Kidney (tissue), 14 donors: ENCODE measurements around the gene TAB2. TPM values are rescaled to one million over a fixed set of nuclear protein-coding genes. Genes with fewer than 3 reads are reported as not detected.

Experiments
- DNase-seq, 5 donors: peaks; one replicate each; pipeline ENCODE4 v3.0.0-alpha.2; 2013 to 2020
- FAIRE-seq: peaks from 2 replicates; lab custom pipeline; 2012; peaks lifted over from hg19 to GRCh38; lab: Jason Lieb, UNC
- H3K27ac ChIP-seq, 2 donors: one replicate each; pipeline ENCODE4 v1.7.0; 2013; ENCODE audit warnings: low read depth in 2 of 2, low read length in 2 of 2, inconsistent platforms in 1 of 2
- H3K27me3 ChIP-seq: one replicate; pipeline ENCODE4 v1.7.1; 2013; ENCODE audit warnings: low read length, inconsistent platforms; ENCODE audit not compliant: control insufficient read depth, insufficient read depth
- H3K36me3 ChIP-seq, 3 donors: one replicate each; pipeline versions ENCODE4 v1.7.0 to v1.7.1; 2013; ENCODE audit warnings: low read length in 3 of 3, control low read depth in 1 of 3, inconsistent platforms in 1 of 3; ENCODE audit not compliant: insufficient read depth in 3 of 3, control insufficient read depth in 2 of 3
- H3K4me1 ChIP-seq, 3 donors: one replicate each; pipeline versions ENCODE4 v1.7.0 to v1.7.1; 2013; ENCODE audit warnings: low read length in 3 of 3, inconsistent platforms in 1 of 3, low read depth in 1 of 3; ENCODE audit not compliant: control insufficient read depth in 2 of 3, insufficient read depth in 2 of 3
- H3K4me3 ChIP-seq, 3 donors: one replicate each; pipeline versions ENCODE4 v1.7.0 to v1.8.1; 2013; ENCODE audit warnings: low read length in 3 of 3, control low read depth in 1 of 3, inconsistent platforms in 1 of 3
- H3K9ac ChIP-seq, 3 donors: one replicate each; pipeline versions ENCODE4 v1.7.0 to v1.7.1; 2013; ENCODE audit warnings: low read length in 3 of 3, control low read depth in 1 of 3, inconsistent platforms in 1 of 3
- H3K9me3 ChIP-seq, 3 donors: one replicate each; pipeline versions ENCODE4 v1.7.0 to v1.7.1; 2013; ENCODE audit warnings: low read length in 3 of 3, control low read depth in 1 of 3, inconsistent platforms in 1 of 3; ENCODE audit not compliant: control insufficient read depth in 2 of 3, insufficient read depth in 1 of 3
- intact Hi-C: fragments of 100-400 bp; cut with DNase I; formaldehyde crosslinking; loops from one replicate; pipeline ENCODE4 v1.11.1; 2022
- polyA plus RNA-seq: library from polyadenylated mRNA; stranded (reverse); fragments of 350-450 nt; fragmentation: Illumina TruSeq; extraction: RNeasy Lipid Tissue Mini Kit (QIAGEN cat#74804); gene quantifications from one replicate; pipeline ENCODE4 v1.2.3, GENCODE V29; 2014; ENCODE audit warnings: low read depth, low replicate concordance; ENCODE audit not compliant: insufficient read depth
- total RNA-seq: library from RNA; stranded (reverse); fragmentation: NEBNext Ultra II Directional; extraction: Animal tissue kit (Norgen Biotek cat#: 25700); gene quantifications from one replicate; pipeline ENCODE4 v1.2.1, GENCODE V29; 2021
- TF ChIP-seq, protein P1 (sequence below): IDR thresholded peaks from 3 replicates; pipeline ENCODE4 v1.5.1; 2012; ENCODE audit warnings: mild to moderate bottlenecking, moderate library complexity, borderline replicate concordance; ENCODE audit not compliant: insufficient read depth; ENCODE audit errors: extremely low read depth
- donor health status: control.
- donor health status: control.
- donor health status: control.
- donor health status: control.
- donor health status: control.
- donor health status: DM: yes; HTN: yes; CAD: no.
- donor health status: Normal renal cell carcinoma (clear cell type).

TAB2 gene
- total and polyA plus RNA-seq, 2 donors from 2014 or later = 23.2 to 50.1 TPM

DNA sequence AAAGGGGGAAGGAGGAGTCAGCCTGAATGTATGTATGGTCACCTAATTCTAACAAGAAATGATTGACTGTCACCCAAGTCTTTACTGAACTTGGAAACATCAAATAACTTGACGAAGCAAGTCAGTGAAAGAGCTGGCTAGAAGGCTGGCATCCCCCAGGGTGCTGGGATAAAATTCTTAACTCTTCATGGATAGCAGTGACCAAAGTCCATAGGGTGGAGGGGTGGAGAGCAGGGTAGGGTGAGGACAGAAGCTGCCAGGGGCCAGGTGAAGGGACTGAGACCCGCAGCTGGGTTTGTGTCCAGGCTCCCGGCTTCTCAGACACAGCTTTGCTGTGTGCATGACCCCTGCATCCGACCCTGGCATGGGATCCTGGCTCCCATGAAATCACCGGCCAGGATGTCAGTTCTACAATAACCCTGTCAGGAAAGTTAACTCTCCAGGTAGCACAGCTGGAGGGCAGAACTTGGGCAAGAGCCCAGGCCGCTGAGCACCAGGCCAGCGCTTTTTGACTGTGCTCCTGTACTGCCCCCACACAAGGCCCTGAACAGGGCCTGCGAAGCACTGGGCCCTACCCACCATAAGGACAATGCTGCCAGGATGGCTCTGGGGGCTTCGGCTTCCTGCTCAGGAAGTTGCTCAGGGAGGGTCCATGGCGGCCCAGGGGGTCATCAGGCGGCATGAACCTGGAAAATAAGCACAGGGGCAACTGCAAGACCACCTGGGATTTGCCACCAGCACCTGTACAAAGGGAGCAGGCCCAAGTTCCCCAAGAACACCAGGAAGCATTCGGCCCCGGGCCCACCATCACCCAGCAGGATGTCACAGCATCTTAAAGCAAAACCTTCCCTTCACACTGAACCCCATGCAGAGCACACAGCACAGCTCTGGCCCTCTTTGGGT lies 134.8 kb downstream of the TAB2 start:
- Histone ChIP-seq H3K4me3 (no peak overlapping the region), H3K27ac (no peak overlapping the region), H3K36me3 (no peaks in the 10 kb centered on the region), H3K9ac (no peak overlapping the region), H3K27me3 (no peaks in the 10 kb centered on the region), H3K4me1 (peaks cover 0 to 29% (median 26%) of the 10 kb centered on the region in 3 donors), H3K9me3 (no peaks in the 10 kb centered on the region)
- intact Hi-C loops = no loop called here
- FAIRE-seq (no peak), DNase-seq (no peak)
- TF ChIP-seq, protein P1, sequence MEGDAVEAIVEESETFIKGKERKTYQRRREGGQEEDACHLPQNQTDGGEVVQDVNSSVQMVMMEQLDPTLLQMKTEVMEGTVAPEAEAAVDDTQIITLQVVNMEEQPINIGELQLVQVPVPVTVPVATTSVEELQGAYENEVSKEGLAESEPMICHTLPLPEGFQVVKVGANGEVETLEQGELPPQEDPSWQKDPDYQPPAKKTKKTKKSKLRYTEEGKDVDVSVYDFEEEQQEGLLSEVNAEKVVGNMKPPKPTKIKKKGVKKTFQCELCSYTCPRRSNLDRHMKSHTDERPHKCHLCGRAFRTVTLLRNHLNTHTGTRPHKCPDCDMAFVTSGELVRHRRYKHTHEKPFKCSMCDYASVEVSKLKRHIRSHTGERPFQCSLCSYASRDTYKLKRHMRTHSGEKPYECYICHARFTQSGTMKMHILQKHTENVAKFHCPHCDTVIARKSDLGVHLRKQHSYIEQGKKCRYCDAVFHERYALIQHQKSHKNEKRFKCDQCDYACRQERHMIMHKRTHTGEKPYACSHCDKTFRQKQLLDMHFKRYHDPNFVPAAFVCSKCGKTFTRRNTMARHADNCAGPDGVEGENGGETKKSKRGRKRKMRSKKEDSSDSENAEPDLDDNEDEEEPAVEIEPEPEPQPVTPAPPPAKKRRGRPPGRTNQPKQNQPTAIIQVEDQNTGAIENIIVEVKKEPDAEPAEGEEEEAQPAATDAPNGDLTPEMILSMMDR = no peak

DNA sequence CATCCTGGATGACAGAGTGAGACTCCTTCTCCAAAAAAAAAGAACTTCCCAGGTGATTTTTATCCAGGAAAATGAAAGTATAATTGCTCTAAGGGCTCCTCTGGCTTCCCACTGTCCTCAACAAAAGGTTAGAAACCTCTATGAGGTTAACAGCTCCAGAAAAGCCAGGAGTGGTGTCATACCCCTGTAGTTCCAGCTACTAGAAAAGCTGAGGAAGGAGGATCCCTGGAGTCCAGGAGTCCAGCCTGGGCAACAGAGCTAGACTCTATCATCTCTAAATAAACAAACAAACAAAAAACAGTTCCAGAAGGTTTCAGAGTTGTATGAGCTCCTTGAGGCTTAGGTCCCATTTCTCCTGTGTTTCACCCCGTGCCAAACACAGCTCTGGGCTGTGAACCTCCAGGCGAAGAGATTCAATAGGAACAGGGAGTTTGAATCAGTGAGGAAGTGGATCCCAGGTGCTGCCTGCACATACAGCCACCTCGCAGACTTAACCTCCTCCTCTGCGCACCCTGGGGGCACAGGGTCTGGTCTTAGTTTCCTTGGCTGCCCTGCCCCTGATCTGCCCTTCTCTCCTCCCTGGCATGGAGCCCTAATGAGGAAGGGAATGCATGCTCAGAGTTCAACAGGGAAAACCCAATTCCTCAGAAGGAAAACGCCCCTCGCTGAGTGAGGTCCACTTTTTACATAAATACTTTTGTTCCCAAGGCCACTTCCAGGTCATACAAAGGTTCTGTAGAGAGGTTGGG lies 136.3 kb downstream of the TAB2 start:
- intact Hi-C loops = no loop called here
- DNase-seq = no peak
- TF ChIP-seq, protein P1 = no peak
- H3K4me3 ChIP-seq = peak overlapping the region in 1 of 3 donors; percentile 35
- no peaks in the 10 kb centered on the region for H3K27me3 ChIP-seq
- H3K4me1 ChIP-seq = peaks cover 0 to 29% (median 26%) of the 10 kb centered on the region in 3 donors
- FAIRE-seq = no peak
- peak overlapping the region in 1 of 3 donors; percentile 26 for H3K9ac ChIP-seq
- no peaks in the 10 kb centered on the region for H3K9me3 ChIP-seq
- H3K36me3 ChIP-seq = no peaks in the 10 kb centered on the region
- H3K27ac ChIP-seq = peak overlapping the region in 1 of 2 donors; percentile 68

DNA sequence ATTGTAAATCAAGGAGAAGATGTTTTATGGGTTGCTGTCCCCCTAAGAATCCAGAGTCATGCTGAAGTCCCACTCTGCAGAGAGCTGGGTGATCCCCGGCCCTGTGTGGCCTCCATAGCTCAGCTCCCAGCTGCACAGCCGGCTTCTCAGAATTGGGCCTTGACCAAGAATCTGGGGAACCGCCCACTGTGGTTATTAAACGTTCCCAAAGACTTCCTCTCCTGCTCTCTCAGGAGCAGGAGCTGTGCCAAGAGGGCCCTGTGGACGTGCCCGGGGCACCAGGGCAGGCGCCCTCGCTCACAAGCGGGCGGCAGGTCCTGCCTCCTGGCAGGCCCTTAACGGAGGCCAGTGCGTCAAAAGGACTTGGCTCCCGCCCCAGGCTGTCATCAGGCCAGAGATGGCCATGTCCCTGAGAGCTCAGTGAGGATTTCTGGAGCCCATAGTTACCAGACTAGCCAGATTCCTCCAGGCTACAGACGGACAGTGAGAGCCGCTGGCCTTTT lies 136.9 kb downstream of the TAB2 start:
- Histone ChIP-seq H3K9ac (peak overlapping the region in 1 of 3 donors; percentile 26), H3K27ac (peak overlapping the region; percentile 29 to 68), H3K4me1 (peaks cover 0 to 29% (median 26%) of the 10 kb centered on the region in 3 donors), H3K4me3 (peak overlapping the region in 1 of 3 donors; percentile 35), H3K9me3 (no peaks in the 10 kb centered on the region), H3K27me3 (no peaks in the 10 kb centered on the region), H3K36me3 (no peaks in the 10 kb centered on the region)
- TF ChIP-seq, protein P1 = no peak
- FAIRE-seq (peak; percentile 90), DNase-seq (peak in 4 of 5 donors; percentile 53 to 98 (median 75))
- intact Hi-C loops = no loop called here
